SH-SY5Y (cell line): ENCODE results near the gene RIN3.

Source experiments
- GATA2 ChIP-seq: IDR thresholded peaks from 2 replicates; pipeline ENCODE4 v1.6.1; 2011; ENCODE audit warnings: mild to moderate bottlenecking, low read depth, low read length
- GATA3 ChIP-seq: IDR thresholded peaks from 2 replicates; pipeline ENCODE4 v1.6.1; 2011; ENCODE audit warnings: low read depth, mild to moderate bottlenecking, low read length, moderate library complexity

DNA sequence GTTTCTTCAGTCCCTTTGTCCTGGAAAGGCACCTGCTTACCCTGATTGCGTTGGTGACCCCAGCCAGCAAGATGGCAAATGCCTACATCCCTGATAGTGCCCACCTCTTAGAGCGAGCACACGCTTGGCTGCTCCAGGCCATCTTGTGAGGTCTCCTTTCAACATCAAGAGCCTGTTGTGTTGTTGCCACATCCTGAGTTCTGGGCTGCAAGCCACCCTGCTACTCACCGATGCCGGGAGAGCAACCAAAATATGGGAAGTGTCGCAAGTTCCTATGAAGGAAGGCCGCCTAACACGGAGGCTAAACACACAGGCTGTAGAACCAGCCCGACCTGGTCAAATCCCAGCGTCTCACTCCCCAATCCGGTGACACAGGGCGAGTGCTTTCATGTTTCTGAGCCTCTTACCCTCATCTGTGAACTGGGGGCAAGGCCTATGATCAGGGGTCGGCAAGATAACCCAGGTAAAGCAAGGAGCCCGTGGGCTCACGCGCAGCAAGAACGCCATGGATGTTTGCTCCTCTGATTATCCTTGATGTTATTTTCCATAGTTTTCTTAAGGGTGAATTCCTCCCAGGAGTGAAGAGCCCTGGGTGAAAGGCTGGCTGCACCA lies 136.5 kb downstream of the RIN3 start:
- no peak for TF ChIP-seq GATA3
- no peak for TF ChIP-seq GATA2
